Endothelial cell of umbilical vein (primary cell): Measurements from ENCODE around the gene RINL. TPM values are rescaled to one million over a fixed set of nuclear protein-coding genes. Genes with fewer than 3 reads are reported as not detected.

ENCODE experiments used
- BruUV-seq: library from RNA; stranded (reverse); fragments of 400-500 nt; replicated peaks from 2 replicates; lab custom pipeline; 2021; lab: Mats Ljungman, UMichigan
- CTCF ChIA-PET: fragments of 300-600, 350-600 bp; sonication (Branson Sonifier 250); formaldehyde crosslinking; loops from one replicate; lab custom pipeline; 2021; ENCODE audit warnings: antibody characterized with exemption, inconsistent platforms; lab: Charles Lee
- POLR2A ChIA-PET: fragments of 300-600, 350-600 bp; sonication (Branson Sonifier 250); formaldehyde crosslinking; loops from one replicate; lab custom pipeline; 2021; ENCODE audit warnings: antibody characterized with exemption, inconsistent platforms; lab: Charles Lee
- DNase-seq: peaks from one replicate; pipeline ENCODE4 v3.0.0-alpha.2; 2011; ENCODE audit warnings: low read depth, low spot score
- FAIRE-seq: peaks from 2 replicates; lab custom pipeline; 2011; peaks lifted over from hg19 to GRCh38; lab: Jason Lieb, UNC
- H2AFZ ChIP-seq: 2 replicates; pipeline ENCODE4 v1.6.0; 2012; ENCODE audit warnings: low read depth, low read length, control low read depth, inconsistent platforms
- H3K27ac ChIP-seq: 2 replicates; pipeline ENCODE4 v1.5.1; 2011; ENCODE audit warnings: low read depth, mild to moderate bottlenecking, control low read depth, low read length, moderate library complexity; ENCODE audit not compliant: insufficient read depth
- H3K27me3 ChIP-seq, 2 experiments: 2 replicates each; pipeline versions ENCODE4 v1.6.0 to v1.6.1; 2011; ENCODE audit warnings: low read length in 2 of 2, mixed read lengths in 1 of 2; ENCODE audit not compliant: control insufficient read depth in 2 of 2, insufficient read depth in 2 of 2
- H3K36me3 ChIP-seq, 2 experiments: 2 replicates in 1 of 2; 3 replicates in 1 of 2; pipeline ENCODE4 v1.5.1; 2011; ENCODE audit warnings: low read length in 2 of 2, mild to moderate bottlenecking in 1 of 2, moderate library complexity in 1 of 2; ENCODE audit not compliant: control insufficient read depth in 2 of 2, insufficient read depth in 2 of 2; ENCODE audit errors: extremely low read depth in 1 of 2
- H3K4me1 ChIP-seq: 3 replicates; pipeline ENCODE4 v1.5.1; 2011; ENCODE audit warnings: mild to moderate bottlenecking, low read length; ENCODE audit not compliant: control insufficient read depth, insufficient read depth; ENCODE audit errors: extremely low read depth
- H3K4me2 ChIP-seq: 2 replicates; pipeline ENCODE4 v1.6.1; 2011; ENCODE audit warnings: low read length, control low read depth, mixed read lengths; ENCODE audit not compliant: insufficient read depth
- H3K4me3 ChIP-seq, 3 experiments: fragments of 200-600 bp in 1 of 3; sonication (generic), shearing (Covaris generic) in 1 of 3; replicated peaks in 1 of 3; 2 replicates each; pipeline ENCODE4 v1.5.1; 2011 to 2016; ENCODE audit warnings: control low read depth in 3 of 3, low read length in 3 of 3, mild to moderate bottlenecking in 2 of 3, inconsistent platforms in 1 of 3, low read depth in 1 of 3, moderate library complexity in 1 of 3; ENCODE audit not compliant: insufficient read depth in 1 of 3
- H3K79me2 ChIP-seq: 2 replicates; pipeline ENCODE4 v1.6.0; 2012; ENCODE audit warnings: low read length, inconsistent platforms; ENCODE audit not compliant: control insufficient read depth, insufficient read depth
- H3K9ac ChIP-seq: replicated peaks from 2 replicates; pipeline ENCODE3; 2011; ENCODE audit warnings: low read length, control low read depth; ENCODE audit not compliant: insufficient read depth; ENCODE audit errors: extremely low read depth
- H3K9me1 ChIP-seq: replicated peaks from 3 replicates; pipeline ENCODE4 v1.6.0; 2011; ENCODE audit warnings: mild to moderate bottlenecking, low read length; ENCODE audit not compliant: control insufficient read depth, insufficient read depth; ENCODE audit errors: extremely low read depth
- H3K9me3 ChIP-seq: replicated peaks from 2 replicates; pipeline ENCODE4 v1.5.1; 2012; ENCODE audit warnings: low read length, inconsistent platforms; ENCODE audit not compliant: control insufficient read depth, insufficient read depth
- H4K20me1 ChIP-seq: replicated peaks from 2 replicates; pipeline ENCODE3; 2011; ENCODE audit warnings: mild to moderate bottlenecking, low read length; ENCODE audit not compliant: control insufficient read depth, insufficient read depth; ENCODE audit errors: extremely low read depth
- EZH2 ChIP-seq: IDR thresholded peaks from 2 replicates; pipeline ENCODE4 v1.6.1; 2012; ENCODE audit warnings: borderline replicate concordance, low read depth, mild to moderate bottlenecking, moderate library complexity, low read length, inconsistent platforms; ENCODE audit not compliant: severe bottlenecking
- FOS ChIP-seq: IDR thresholded peaks from 2 replicates; pipeline ENCODE4 v1.6.1; 2011; ENCODE audit warnings: mild to moderate bottlenecking, low read length, moderate library complexity, borderline replicate concordance; ENCODE audit not compliant: insufficient read depth
- GATA2 ChIP-seq: IDR thresholded peaks from 2 replicates; pipeline ENCODE4 v1.7.0; 2011; ENCODE audit warnings: low read depth, mild to moderate bottlenecking, moderate library complexity, mixed read lengths, low read length; ENCODE audit not compliant: insufficient read length, insufficient read depth
- JUN ChIP-seq: IDR thresholded peaks from 2 replicates; pipeline ENCODE4 v1.6.1; 2011; ENCODE audit warnings: borderline replicate concordance, low read depth; ENCODE audit not compliant: insufficient read length, insufficient read depth
- MYC ChIP-seq: IDR thresholded peaks from one replicate; pipeline ENCODE4 v1.6.1; 2011; ENCODE audit warnings: mild to moderate bottlenecking, low read depth, low read length
- POLR2A ChIP-seq: IDR thresholded peaks from 2 replicates; pipeline ENCODE4 v1.6.1; 2012; ENCODE audit warnings: low read depth, mild to moderate bottlenecking, control low read depth, low read length
- POLR2AphosphoS5 ChIP-seq: IDR thresholded peaks from 2 replicates; pipeline ENCODE4 v1.6.1; 2012; ENCODE audit warnings: low read depth, mild to moderate bottlenecking, control low read depth, low read length, moderate library complexity; ENCODE audit not compliant: insufficient read depth
- dilution Hi-C: fragments of 300-500 bp; cut with MboI; formaldehyde crosslinking; loops from one replicate; pipeline ENCODE4 v1.15.0; 2019; ENCODE audit warnings: low sequenced_read_pairs; ENCODE audit not compliant: extremely low pct_ligation_motif_present
- intact Hi-C: fragments of 100-400 bp; cut with micrococcal nuclease; formaldehyde crosslinking; loops from one replicate; pipeline ENCODE4 v1.10.0; 2022
- polyA plus RNA-seq, 4 experiments: library from polyadenylated mRNA; depleted of rRNA in 3 of 4; stranded (reverse) in 3 of 4; unstranded in 1 of 4; fragments of >200 nt; gene quantifications; 2 replicates each; pipeline versions ENCODE4 v1.2.1 to v1.2.3, GENCODE V29; 2011 to 2012; ENCODE audit warnings: missing spikeins in 1 of 4
- total RNA-seq: library from RNA; stranded (reverse); gene quantifications from 2 replicates; pipeline ENCODE4 v1.2.3, GENCODE V29; 2021
- TF ChIP-seq, protein P1 (sequence below): IDR thresholded peaks from 2 replicates; pipeline ENCODE4 v1.6.1; 2011; ENCODE audit not compliant: insufficient read depth, insufficient read length
- TF ChIP-seq, protein P2 (sequence below), 2 donors: IDR thresholded peaks; 1 replicate in 1 of 2; 2 replicates in 1 of 2; pipeline ENCODE4 v1.5.1; 2011; ENCODE audit warnings: low read length in 2 of 2, mild to moderate bottlenecking in 2 of 2, moderate library complexity in 2 of 2, control low read depth in 1 of 2, inconsistent platforms in 1 of 2, low read depth in 1 of 2; ENCODE audit not compliant: insufficient read depth in 1 of 2; ENCODE audit errors: extremely low read depth in 1 of 2

Gene RINL
- total and polyA plus RNA-seq, 2 donors (not counting 3 experiments of a cell fraction or from before 2014, with no cell fraction given), result 5.3 to 10.1 TPM

DNA sequence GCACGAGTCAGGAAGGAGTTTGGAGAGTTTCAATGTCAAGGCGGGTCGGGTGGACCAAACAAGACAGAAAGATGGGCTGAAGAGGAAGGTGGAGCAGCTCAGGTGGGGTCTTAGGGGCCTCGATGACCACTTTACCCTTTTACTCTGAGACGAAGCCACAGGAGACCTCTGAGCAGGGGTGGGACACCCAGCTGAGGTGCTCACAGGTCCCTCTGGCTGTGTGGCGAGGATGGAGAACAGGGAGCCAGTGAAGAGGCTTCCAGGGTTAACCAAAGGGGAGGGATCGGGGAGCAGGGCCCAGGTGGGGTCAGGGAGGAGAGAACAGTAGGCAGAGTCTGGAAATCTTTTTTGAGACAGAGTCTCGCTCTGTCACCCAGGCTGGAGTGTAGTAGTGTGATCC is 35.9 kb upstream of the RINL start:
- Histone ChIP-seq H2AFZ (no peak overlapping the region), H4K20me1 (no peaks in the 10 kb centered on the region), H3K79me2 (no peaks in the 10 kb centered on the region), H3K27me3 (no peaks in the 10 kb centered on the region), H3K9ac (no peak overlapping the region), H3K4me1 (no peaks in the 10 kb centered on the region), H3K4me3 (no peak overlapping the region), H3K4me2 (no peak overlapping the region), H3K9me1 (no peaks in the 10 kb centered on the region), H3K36me3 (peaks cover 0 to 3% of the 10 kb centered on the region in 2 experiments), H3K27ac (no peak overlapping the region), H3K9me3 (no peaks in the 10 kb centered on the region)
- TF ChIP-seq, protein P1, sequence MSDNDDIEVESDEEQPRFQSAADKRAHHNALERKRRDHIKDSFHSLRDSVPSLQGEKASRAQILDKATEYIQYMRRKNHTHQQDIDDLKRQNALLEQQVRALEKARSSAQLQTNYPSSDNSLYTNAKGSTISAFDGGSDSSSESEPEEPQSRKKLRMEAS, result no peak
- no peak for TF ChIP-seq FOS
- no peak for TF ChIP-seq GATA2
- TF ChIP-seq POLR2A, result no peak
- no peak for TF ChIP-seq POLR2AphosphoS5
- no peak for TF ChIP-seq JUN
- TF ChIP-seq EZH2, result no peak
- no peak for TF ChIP-seq MYC
- TF ChIP-seq, protein P2, sequence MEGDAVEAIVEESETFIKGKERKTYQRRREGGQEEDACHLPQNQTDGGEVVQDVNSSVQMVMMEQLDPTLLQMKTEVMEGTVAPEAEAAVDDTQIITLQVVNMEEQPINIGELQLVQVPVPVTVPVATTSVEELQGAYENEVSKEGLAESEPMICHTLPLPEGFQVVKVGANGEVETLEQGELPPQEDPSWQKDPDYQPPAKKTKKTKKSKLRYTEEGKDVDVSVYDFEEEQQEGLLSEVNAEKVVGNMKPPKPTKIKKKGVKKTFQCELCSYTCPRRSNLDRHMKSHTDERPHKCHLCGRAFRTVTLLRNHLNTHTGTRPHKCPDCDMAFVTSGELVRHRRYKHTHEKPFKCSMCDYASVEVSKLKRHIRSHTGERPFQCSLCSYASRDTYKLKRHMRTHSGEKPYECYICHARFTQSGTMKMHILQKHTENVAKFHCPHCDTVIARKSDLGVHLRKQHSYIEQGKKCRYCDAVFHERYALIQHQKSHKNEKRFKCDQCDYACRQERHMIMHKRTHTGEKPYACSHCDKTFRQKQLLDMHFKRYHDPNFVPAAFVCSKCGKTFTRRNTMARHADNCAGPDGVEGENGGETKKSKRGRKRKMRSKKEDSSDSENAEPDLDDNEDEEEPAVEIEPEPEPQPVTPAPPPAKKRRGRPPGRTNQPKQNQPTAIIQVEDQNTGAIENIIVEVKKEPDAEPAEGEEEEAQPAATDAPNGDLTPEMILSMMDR (IDR thresholded peaks at IDR 0.05; ENCODE audit: extremely low read depth in 1 of 2, insufficient read depth in 1 of 2, low read depth in 1 of 2, low read length in 2 of 2), result no peak
- FAIRE-seq (no peak), DNase-seq (no peak)
- dilution Hi-C loops, result no loop called here
- ChIA-PET CTCF (no interaction called here), POLR2A (interaction anchor here (0.7 kb wide), 1 partner anchor 222 kb away, joined by 3 read pairs; no protein-coding TSS in a partner anchor)
- intact Hi-C loops, result no loop called here
- BruUV-seq, result no TSS peak
